GM23248 (cell line): ENCODE measurements around the gene THRSP. TPM values are rescaled to one million over a fixed set of nuclear protein-coding genes. Genes with fewer than 3 reads are reported as not detected.

Source experiments
- DNase-seq: peaks from one replicate; pipeline ENCODE4 v3.0.0-alpha.2; 2015
- H2AFZ ChIP-seq: fragments of 200-600 bp; sonication (generic); 2 replicates; pipeline ENCODE4 v1.6.1; 2016; ENCODE audit warnings: antibody characterized with exemption
- H3F3A ChIP-seq: fragments of 200-600 bp; sonication (generic); 2 replicates; pipeline ENCODE4 v1.6.1; 2016; ENCODE audit warnings: mild to moderate bottlenecking, antibody characterized with exemption, mixed run types; ENCODE audit not compliant: insufficient read depth
- H3K27ac ChIP-seq: fragments of 200-600 bp; sonication (generic); 2 replicates; pipeline ENCODE4 v1.5.1; 2016; ENCODE audit warnings: mild to moderate bottlenecking
- H3K27me3 ChIP-seq: fragments of 200-600 bp; sonication (generic); replicated peaks from 2 replicates; pipeline ENCODE4 v1.6.1; 2016; ENCODE audit warnings: mild to moderate bottlenecking; ENCODE audit not compliant: insufficient read depth
- H3K36me3 ChIP-seq: fragments of 200-600 bp; sonication (generic); 2 replicates; pipeline ENCODE4 v1.6.1; 2016; ENCODE audit warnings: low read depth, mild to moderate bottlenecking
- H3K4me1 ChIP-seq: fragments of 200-600 bp; sonication (generic); 2 replicates; pipeline ENCODE4 v1.6.1; 2016; ENCODE audit warnings: mild to moderate bottlenecking; ENCODE audit not compliant: insufficient read depth
- H3K4me2 ChIP-seq: fragments of 200-600 bp; sonication (generic); one replicate; pipeline ENCODE4 v1.6.1; 2016; ENCODE audit warnings: mild to moderate bottlenecking; ENCODE audit not compliant: unreplicated experiment
- H3K4me3 ChIP-seq: fragments of 200-600 bp; sonication (generic); 2 replicates; pipeline ENCODE4 v1.5.1; 2016; ENCODE audit warnings: mild to moderate bottlenecking
- H3K79me2 ChIP-seq: fragments of 200-600 bp; sonication (generic); 2 replicates; pipeline ENCODE4 v1.6.1; 2016; ENCODE audit warnings: mild to moderate bottlenecking; ENCODE audit not compliant: insufficient read depth
- H3K9ac ChIP-seq: fragments of 200-600 bp; sonication (generic); 2 replicates; pipeline ENCODE4 v1.6.1; 2016; ENCODE audit warnings: mild to moderate bottlenecking
- H3K9me2 ChIP-seq: fragments of 200-600 bp; sonication (generic); 2 replicates; pipeline ENCODE4 v1.6.1; 2016; ENCODE audit warnings: mixed run types, mild to moderate bottlenecking, moderate library complexity; ENCODE audit not compliant: insufficient read depth
- H3K9me3 ChIP-seq: fragments of 200-600 bp; sonication (generic); one replicate; pipeline ENCODE4 v1.6.1; 2017; ENCODE audit warnings: low read depth
- H4K20me1 ChIP-seq: fragments of 200-600 bp; sonication (generic); 2 replicates; pipeline ENCODE4 v1.6.0; 2016; ENCODE audit not compliant: insufficient read depth
- EZH2 ChIP-seq: fragments of 200-600 bp; sonication (generic); IDR thresholded peaks from 2 replicates; pipeline ENCODE4 v1.6.1; 2018; ENCODE audit warnings: antibody characterized with exemption, mild to moderate bottlenecking; ENCODE audit not compliant: insufficient read depth, poor library complexity, severe bottlenecking
- EZH2phosphoT487 ChIP-seq: fragments of 200-600 bp; sonication (generic); IDR thresholded peaks from 2 replicates; pipeline ENCODE4 v1.6.1; 2018; ENCODE audit warnings: antibody characterized with exemption, moderate library complexity, mild to moderate bottlenecking, low read depth; ENCODE audit not compliant: insufficient read depth
- WGBS, 2 experiments: methylation state at CpG; one replicate each; pipeline ENCODE4 v1.1.6; 2015 to 2017; ENCODE audit warnings: low lambda C conversion rate in 2 of 2, low coverage in 1 of 2; ENCODE audit errors: missing lambda C conversion rate in 2 of 2; 5-methylcytosine and 5-hydroxymethylcytosine counted together
- in situ Hi-C: fragments of 300-500 bp; cut with MboI; formaldehyde crosslinking; loops from 2 replicates; pipeline ENCODE4 v1.15.0; 2020
- polyA plus RNA-seq: library from polyadenylated mRNA; unstranded; fragments of >200 nt; fragmentation: Nextera tagmentation; extraction: Ambion mirVana; gene quantifications from 2 replicates; pipeline ENCODE4 v1.2.1, GENCODE V29; 2016
- total RNA-seq: library from RNA; depleted of rRNA; stranded (reverse); fragments of >200 nt; shearing (Covaris generic); gene quantifications from 2 replicates; pipeline ENCODE4 v1.2.3, GENCODE V29; 2014

Gene THRSP
- total and polyA plus RNA-seq, 2 experiments from 2014 or later, result not detected

GRCh38 chr11:78037056-78037455 lies 26.6 kb upstream of the THRSP start:
- no peaks in the 10 kb centered on the region for H4K20me1 ChIP-seq
- no peak for DNase-seq
- H3F3A ChIP-seq, result peaks cover 13% of the 10 kb centered on the region
- H3K4me3 ChIP-seq, result no peak overlapping the region
- no peak overlapping the region for H3K9ac ChIP-seq
- no peaks in the 10 kb centered on the region for H3K9me2 ChIP-seq
- no peaks in the 10 kb centered on the region for H3K27me3 ChIP-seq
- H3K36me3 ChIP-seq, result no peaks in the 10 kb centered on the region
- H3K9me3 ChIP-seq, result no peaks in the 10 kb centered on the region
- H3K4me1 ChIP-seq, result peaks cover 22% of the 10 kb centered on the region
- in situ Hi-C loops, result no loop called here
- H3K4me2 ChIP-seq, result no peak overlapping the region
- peaks cover 7% of the 10 kb centered on the region; the same call in 1 of the 2 replicates for H3K79me2 ChIP-seq
- 33 to 58% methylated on average over 3 of the region's 3 CpGs for WGBS, 2 experiments
- H3K27ac ChIP-seq, result no peak overlapping the region
- no peak for TF ChIP-seq EZH2phosphoT487
- TF ChIP-seq EZH2, result no peak
- H2AFZ ChIP-seq, result peak overlapping the region; percentile 28; the same call in 1 of the 2 replicates

- Histone ChIP-seq H3K4me1 (peaks cover 22% of the 10 kb centered on the region), H3K4me3 (no peak overlapping the region), H3K9me2 (no peaks in the 10 kb centered on the region), H3K27ac (no peak overlapping the region), H2AFZ (no peak overlapping the region), H4K20me1 (no peaks in the 10 kb centered on the region), H3K79me2 (peaks cover 7% of the 10 kb centered on the region; the same call in 1 of the 2 replicates), H3K9ac (no peak overlapping the region), H3K27me3 (no peaks in the 10 kb centered on the region), H3K4me2 (no peak overlapping the region), H3K36me3 (no peaks in the 10 kb centered on the region), H3F3A (peaks cover 13% of the 10 kb centered on the region), H3K9me3 (no peaks in the 10 kb centered on the region)
- no peak for DNase-seq
- in situ Hi-C loops, result no loop called here
- TF ChIP-seq EZH2phosphoT487 (no peak), EZH2 (no peak)
- WGBS, 2 experiments, result 82 to 89% methylated on average over 9 of the region's 9 CpGs
These were observed 25.6 kb upstream of the THRSP start for GRCh38 chr11:78037825-78038620.

GRCh38 chr11:78038697-78039313 lies 24.9 kb upstream of the THRSP start:
- Histone ChIP-seq H3F3A (peaks cover 13% of the 10 kb centered on the region), H3K9me2 (no peaks in the 10 kb centered on the region), H3K4me2 (no peak overlapping the region), H3K4me3 (no peak overlapping the region), H3K9me3 (no peaks in the 10 kb centered on the region), H3K27me3 (no peaks in the 10 kb centered on the region), H4K20me1 (no peaks in the 10 kb centered on the region), H3K79me2 (peaks cover 7% of the 10 kb centered on the region; the same call in 1 of the 2 replicates), H3K36me3 (no peaks in the 10 kb centered on the region), H3K27ac (0 out of 2 replicates have a peak overlapping the region, but pooled peaks have one; percentile 99), H3K4me1 (peaks cover 22% of the 10 kb centered on the region), H2AFZ (no peak overlapping the region), H3K9ac (no peak overlapping the region)
- in situ Hi-C loops, result no loop called here
- 92 to 93% methylated on average over 8 of the region's 8 CpGs for WGBS, 2 experiments
- TF ChIP-seq EZH2 (no peak), EZH2phosphoT487 (no peak)
- DNase-seq, result no peak

GRCh38 chr11:78039391-78039918 lies 24.2 kb upstream of the THRSP start:
- H3K4me3 ChIP-seq, result peak overlapping the region; percentile 64
- WGBS, 2 experiments, result 89% methylated on average over 4 of the region's 4 CpGs
- no peak for DNase-seq
- H3K36me3 ChIP-seq, result no peaks in the 10 kb centered on the region
- H3K27me3 ChIP-seq, result no peaks in the 10 kb centered on the region
- H3K9me2 ChIP-seq, result no peaks in the 10 kb centered on the region
- H3K27ac ChIP-seq, result peak overlapping the region; percentile 99
- H2AFZ ChIP-seq, result peak overlapping the region; percentile 96
- peaks cover 22% of the 10 kb centered on the region for H3K4me1 ChIP-seq
- TF ChIP-seq EZH2 (no peak), EZH2phosphoT487 (no peak)
- peaks cover 13% of the 10 kb centered on the region for H3F3A ChIP-seq
- H4K20me1 ChIP-seq, result no peaks in the 10 kb centered on the region
- H3K9ac ChIP-seq, result peak overlapping the region; percentile 87
- in situ Hi-C loops, result no loop called here
- H3K9me3 ChIP-seq, result no peaks in the 10 kb centered on the region
- H3K79me2 ChIP-seq, result peaks cover 7% of the 10 kb centered on the region; the same call in 1 of the 2 replicates
- H3K4me2 ChIP-seq, result peak overlapping the region; percentile 89
